ENCODE results near the gene PIK3C3. TPM values are rescaled to one million over a fixed set of nuclear protein-coding genes. Genes with fewer than 3 reads are reported as not detected.

Gene PIK3C3
- total RNA-seq, 2 experiments from 2014 or later = 8.3 to 22.3 TPM

GRCh38 chr18:41922176-41922575, 32.9 kb upstream of the PIK3C3 start:
- CTCF ChIA-PET (ENCODE audit: unreplicated experiment) = no interaction called here
- no peak overlapping the region for H3K4me3 ChIP-seq (ENCODE audit: low read depth, low read length, poor library complexity, severe bottlenecking)
- H3K27ac ChIP-seq (ENCODE audit: low read depth, low read length, poor library complexity, severe bottlenecking) = no peak overlapping the region
- no peak overlapping the region for H2AFZ ChIP-seq (ENCODE audit: low read length)
- H3K36me3 ChIP-seq (ENCODE audit: insufficient read depth, low read length) = no peaks in the 10 kb centered on the region
- BruUV-seq (replicated peaks) = no TSS peak
- H3K79me2 ChIP-seq (ENCODE audit: insufficient read depth, low read depth, low read length) = no peaks in the 10 kb centered on the region
- no peaks in the 10 kb centered on the region for H4K20me1 ChIP-seq (ENCODE audit: insufficient read depth, low read length)
- intact Hi-C loops (cut with micrococcal nuclease; ENCODE audit: unreplicated experiment) = no loop called here
- H3K4me1 ChIP-seq (ENCODE audit: insufficient read depth, low read length, poor library complexity, severe bottlenecking) = no peaks in the 10 kb centered on the region
- no peaks in the 10 kb centered on the region for H3K9me3 ChIP-seq (ENCODE audit: low read length)
- POLR2A ChIA-PET = no interaction called here
- no peaks in the 10 kb centered on the region for H3K9me2 ChIP-seq (ENCODE audit: insufficient read depth, low read length)
- TF ChIP-seq, protein P1, sequence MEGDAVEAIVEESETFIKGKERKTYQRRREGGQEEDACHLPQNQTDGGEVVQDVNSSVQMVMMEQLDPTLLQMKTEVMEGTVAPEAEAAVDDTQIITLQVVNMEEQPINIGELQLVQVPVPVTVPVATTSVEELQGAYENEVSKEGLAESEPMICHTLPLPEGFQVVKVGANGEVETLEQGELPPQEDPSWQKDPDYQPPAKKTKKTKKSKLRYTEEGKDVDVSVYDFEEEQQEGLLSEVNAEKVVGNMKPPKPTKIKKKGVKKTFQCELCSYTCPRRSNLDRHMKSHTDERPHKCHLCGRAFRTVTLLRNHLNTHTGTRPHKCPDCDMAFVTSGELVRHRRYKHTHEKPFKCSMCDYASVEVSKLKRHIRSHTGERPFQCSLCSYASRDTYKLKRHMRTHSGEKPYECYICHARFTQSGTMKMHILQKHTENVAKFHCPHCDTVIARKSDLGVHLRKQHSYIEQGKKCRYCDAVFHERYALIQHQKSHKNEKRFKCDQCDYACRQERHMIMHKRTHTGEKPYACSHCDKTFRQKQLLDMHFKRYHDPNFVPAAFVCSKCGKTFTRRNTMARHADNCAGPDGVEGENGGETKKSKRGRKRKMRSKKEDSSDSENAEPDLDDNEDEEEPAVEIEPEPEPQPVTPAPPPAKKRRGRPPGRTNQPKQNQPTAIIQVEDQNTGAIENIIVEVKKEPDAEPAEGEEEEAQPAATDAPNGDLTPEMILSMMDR (conservative IDR thresholded peaks at IDR 0.05; ENCODE audit: low read length) = no peak
- no peak for TF ChIP-seq EZH2phosphoT487 (IDR thresholded peaks at IDR 0.05; ENCODE audit: borderline replicate concordance, low read depth, low read length)
- DNase-seq (ENCODE audit: low spot score) = no peak
- H3K4me2 ChIP-seq (ENCODE audit: low read length) = no peak overlapping the region

DNA sequence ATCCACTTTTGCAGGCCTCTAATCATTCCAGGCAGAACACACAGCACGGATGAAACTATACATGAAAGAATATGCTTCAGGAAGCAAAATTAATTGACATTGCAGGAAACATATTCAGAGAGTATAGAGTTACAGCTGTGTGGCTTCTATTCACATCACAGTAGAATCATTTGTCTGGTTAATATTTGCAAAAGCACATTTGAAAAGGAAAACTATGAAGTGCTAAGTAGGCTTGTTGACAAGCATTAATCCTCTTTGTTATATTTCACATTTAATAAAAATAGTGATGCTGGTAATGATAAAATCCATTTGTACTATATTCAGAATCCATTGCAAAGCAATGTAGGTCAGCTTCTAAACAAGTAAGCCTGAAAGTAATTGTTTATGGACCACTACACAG, 32.2 kb upstream of the PIK3C3 start:
- CTCF ChIA-PET (ENCODE audit: unreplicated experiment) = no interaction called here

DNA sequence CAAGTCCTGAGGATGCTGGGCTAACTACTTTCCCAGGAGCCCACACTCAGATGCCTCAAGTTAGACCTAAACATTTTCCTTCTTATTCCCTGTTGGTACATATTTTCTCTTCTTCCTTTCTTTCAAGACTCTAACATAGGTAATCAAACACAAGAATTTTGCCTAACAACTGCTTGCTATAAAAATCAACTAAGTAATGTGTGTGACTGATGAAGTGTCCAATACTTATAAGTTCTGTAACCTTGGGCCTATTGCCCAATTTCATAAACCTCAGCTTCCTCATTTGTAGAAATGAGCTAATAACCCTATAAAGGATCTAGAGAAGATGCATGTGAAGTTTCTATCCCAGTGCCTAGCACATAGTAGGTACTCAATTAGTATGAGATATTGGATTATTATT, 31.6 kb upstream of the PIK3C3 start:
- Histone ChIP-seq H2AFZ (ENCODE audit: low read length) (no peak overlapping the region), H3K4me2 (ENCODE audit: low read length) (no peak overlapping the region), H3K36me3 (ENCODE audit: insufficient read depth, low read length) (no peaks in the 10 kb centered on the region), H3K4me1 (ENCODE audit: insufficient read depth, low read length, poor library complexity, severe bottlenecking) (no peaks in the 10 kb centered on the region), H3K9me2 (ENCODE audit: insufficient read depth, low read length) (no peaks in the 10 kb centered on the region), H3K9me3 (ENCODE audit: low read length) (no peaks in the 10 kb centered on the region), H3K79me2 (ENCODE audit: insufficient read depth, low read depth, low read length) (no peaks in the 10 kb centered on the region), H4K20me1 (ENCODE audit: insufficient read depth, low read length) (no peaks in the 10 kb centered on the region), H3K4me3 (ENCODE audit: low read depth, low read length, poor library complexity, severe bottlenecking) (no peak overlapping the region), H3K27ac (ENCODE audit: low read depth, low read length, poor library complexity, severe bottlenecking) (no peak overlapping the region)
- TF ChIP-seq EZH2phosphoT487 (IDR thresholded peaks at IDR 0.05; ENCODE audit: borderline replicate concordance, low read depth, low read length) = no peak
- TF ChIP-seq, protein P1 (conservative IDR thresholded peaks at IDR 0.05; ENCODE audit: low read length) = no peak
- intact Hi-C loops (cut with micrococcal nuclease; ENCODE audit: unreplicated experiment) = no loop called here
- ChIA-PET POLR2A (no interaction called here), CTCF (ENCODE audit: unreplicated experiment) (no interaction called here)
- no TSS peak for BruUV-seq (replicated peaks)
- DNase-seq (ENCODE audit: low spot score) = no peak

More for the DNA sequence above, 32.2 kb upstream of the PIK3C3 start:
- Histone ChIP-seq H3K4me1 (ENCODE audit: insufficient read depth, low read length, poor library complexity, severe bottlenecking) (no peaks in the 10 kb centered on the region), H3K79me2 (ENCODE audit: insufficient read depth, low read depth, low read length) (no peaks in the 10 kb centered on the region), H3K36me3 (ENCODE audit: insufficient read depth, low read length) (no peaks in the 10 kb centered on the region), H4K20me1 (ENCODE audit: insufficient read depth, low read length) (no peaks in the 10 kb centered on the region), H3K4me2 (ENCODE audit: low read length) (no peak overlapping the region), H2AFZ (ENCODE audit: low read length) (no peak overlapping the region), H3K9me3 (ENCODE audit: low read length) (no peaks in the 10 kb centered on the region), H3K4me3 (ENCODE audit: low read depth, low read length, poor library complexity, severe bottlenecking) (no peak overlapping the region), H3K27ac (ENCODE audit: low read depth, low read length, poor library complexity, severe bottlenecking) (no peak overlapping the region), H3K9me2 (ENCODE audit: insufficient read depth, low read length) (no peaks in the 10 kb centered on the region)
- BruUV-seq (replicated peaks) = no TSS peak
- DNase-seq (ENCODE audit: low spot score) = no peak
- intact Hi-C loops (cut with micrococcal nuclease; ENCODE audit: unreplicated experiment) = no loop called here
- POLR2A ChIA-PET = no interaction called here
- TF ChIP-seq, protein P1 (conservative IDR thresholded peaks at IDR 0.05; ENCODE audit: low read length) = no peak
- no peak for TF ChIP-seq EZH2phosphoT487 (IDR thresholded peaks at IDR 0.05; ENCODE audit: borderline replicate concordance, low read depth, low read length)

Measured in OCI-LY7 (cell line).